SU-DHL-6 (cell line): Measurements from ENCODE around the gene ZNF334.

Experiments
- H2AFZ ChIP-seq: fragments of 200-600 bp; sonication (generic); 2 replicates; pipeline ENCODE4 v1.6.1; 2014; ENCODE audit warnings: low read depth, mild to moderate bottlenecking, moderate library complexity, mixed read lengths, antibody characterized with exemption, low read length; ENCODE audit not compliant: severe bottlenecking
- H3F3A ChIP-seq: fragments of 200-600 bp; shearing (Covaris generic); 2 replicates; pipeline ENCODE4 v1.6.0; 2016; ENCODE audit warnings: antibody characterized with exemption, mild to moderate bottlenecking; ENCODE audit not compliant: insufficient read depth
- H3K27ac ChIP-seq: fragments of 200-600 bp; sonication (generic); 2 replicates; pipeline ENCODE4 v1.5.1; 2016; ENCODE audit warnings: low read depth, mild to moderate bottlenecking, low read length, moderate library complexity, mixed read lengths
- H3K27me3 ChIP-seq: fragments of 200-600 bp; sonication (generic), shearing (Covaris generic); 2 replicates; pipeline ENCODE4 v1.6.0; 2014; ENCODE audit warnings: mild to moderate bottlenecking, low read length
- H3K36me3 ChIP-seq: fragments of 200-600 bp; sonication (generic); 2 replicates; pipeline ENCODE4 v1.6.1; 2014; ENCODE audit warnings: mild to moderate bottlenecking, low read length, mixed read lengths
- H3K4me2 ChIP-seq: fragments of 300-600, 200-600 bp; shearing (Covaris generic), sonication (generic); 2 replicates; pipeline ENCODE4 v1.6.0; 2014; ENCODE audit warnings: low read length, low read depth, mild to moderate bottlenecking; ENCODE audit not compliant: poor library complexity, severe bottlenecking
- H3K4me3 ChIP-seq: fragments of 200-600 bp; sonication (generic); 2 replicates; pipeline ENCODE4 v1.5.1; 2014; ENCODE audit warnings: antibody characterized with exemption, low read length, mild to moderate bottlenecking, mixed read lengths; ENCODE audit not compliant: insufficient read depth, poor library complexity, severe bottlenecking
- H3K79me2 ChIP-seq: fragments of 200-600 bp; sonication (generic); 2 replicates; pipeline ENCODE4 v1.6.1; 2014; ENCODE audit warnings: mild to moderate bottlenecking, low read length, moderate library complexity; ENCODE audit not compliant: insufficient read depth
- H3K9ac ChIP-seq: fragments of 200-600 bp; sonication (generic); 2 replicates; pipeline ENCODE4 v1.7.0; 2014; ENCODE audit warnings: mild to moderate bottlenecking, low read length
- H3K9me2 ChIP-seq: fragments of 200-600 bp; sonication (generic); replicated peaks from 2 replicates; pipeline ENCODE4 v1.6.1; 2014; ENCODE audit warnings: low read length; ENCODE audit not compliant: insufficient read depth
- H3K9me3 ChIP-seq: fragments of 200-600 bp; sonication (generic); 2 replicates; pipeline ENCODE4 v1.6.1; 2014; ENCODE audit warnings: low read length, mixed read lengths; ENCODE audit not compliant: insufficient read depth
- H4K20me1 ChIP-seq: fragments of 200-600 bp; sonication (generic); 2 replicates; pipeline ENCODE4 v1.6.1; 2014; ENCODE audit warnings: low read depth, mild to moderate bottlenecking, antibody characterized with exemption, low read length, moderate library complexity, mixed read lengths
- CTCF ChIP-seq: fragments of 200-600 bp; sonication (generic); IDR thresholded peaks from one replicate; pipeline ENCODE4 v1.5.1; 2017; ENCODE audit warnings: antibody characterized with exemption, mild to moderate bottlenecking, low read length, moderate library complexity; ENCODE audit not compliant: insufficient read depth, poor library complexity, severe bottlenecking
- EZH2phosphoT487 ChIP-seq: fragments of 200-600 bp; sonication (generic), shearing (Covaris generic); conservative IDR thresholded peaks from 2 replicates; pipeline ENCODE4 v1.6.1; 2018; ENCODE audit warnings: mild to moderate bottlenecking, antibody characterized with exemption, low read length, moderate library complexity, mixed read lengths

Gene ZNF334

GRCh38 chr20:46543033-46543432, 29.7 kb upstream of the ZNF334 start:
- Histone ChIP-seq H3K4me3 (no peak overlapping the region), H3K9me2 (no peaks in the 10 kb centered on the region), H3K27me3 (no peaks in the 10 kb centered on the region), H3K9me3 (no peaks in the 10 kb centered on the region), H2AFZ (no peak overlapping the region), H3K9ac (no peak overlapping the region), H3K36me3 (no peaks in the 10 kb centered on the region), H4K20me1 (no peaks in the 10 kb centered on the region), H3K4me2 (no peak overlapping the region), H3F3A (no peaks in the 10 kb centered on the region), H3K79me2 (no peaks in the 10 kb centered on the region), H3K27ac (no peak overlapping the region)
- TF ChIP-seq EZH2phosphoT487 (no peak), CTCF (no peak)

GRCh38 chr20:46541229-46541935, 28.0 kb upstream of the ZNF334 start:
- no peaks in the 10 kb centered on the region for H3K9me3 ChIP-seq
- no peaks in the 10 kb centered on the region for H4K20me1 ChIP-seq
- no peaks in the 10 kb centered on the region for H3K79me2 ChIP-seq
- no peak overlapping the region for H3K9ac ChIP-seq
- no peaks in the 10 kb centered on the region for H3K9me2 ChIP-seq
- H3K27me3 ChIP-seq = no peaks in the 10 kb centered on the region
- H3F3A ChIP-seq = no peaks in the 10 kb centered on the region
- H3K4me3 ChIP-seq = no peak overlapping the region
- H3K4me2 ChIP-seq = no peak overlapping the region
- no peak overlapping the region for H2AFZ ChIP-seq
- no peaks in the 10 kb centered on the region for H3K36me3 ChIP-seq
- TF ChIP-seq CTCF (no peak), EZH2phosphoT487 (no peak)
- H3K27ac ChIP-seq = no peak overlapping the region

- Histone ChIP-seq H2AFZ (no peak overlapping the region), H3K4me3 (no peak overlapping the region), H3K27ac (no peak overlapping the region), H3F3A (no peaks in the 10 kb centered on the region), H3K27me3 (no peaks in the 10 kb centered on the region), H3K79me2 (no peaks in the 10 kb centered on the region), H3K9me2 (no peaks in the 10 kb centered on the region), H3K9me3 (no peaks in the 10 kb centered on the region), H3K9ac (no peak overlapping the region), H4K20me1 (no peaks in the 10 kb centered on the region), H3K36me3 (no peaks in the 10 kb centered on the region), H3K4me2 (no peak overlapping the region)
- TF ChIP-seq CTCF (no peak), EZH2phosphoT487 (no peak)
These were observed 25.8 kb upstream of the ZNF334 start for GRCh38 chr20:46539113-46539512.
